ENCODE data around the gene PTPRJ. TPM values are rescaled to one million over a fixed set of nuclear protein-coding genes. Genes with fewer than 3 reads are reported as not detected.
"Not testable (repeated sequence)": the region's sequence is repeated elsewhere in the genome, so short reads cannot be mapped to it uniquely, and the experiment has no call there.

The PTPRJ gene
- total RNA-seq, 3 donors from 2014 or later = 14.6 to 15.7 (median 14.7) TPM

GRCh38 chr11:48020092-48020755, 39.9 kb downstream of the PTPRJ start:
- intact Hi-C loops (cut with DNase I; ENCODE audit: low total_unique reads) = no loop called here
- Histone ChIP-seq H3K4me1 (no peaks in the 10 kb centered on the region), H3K36me3 (no peaks in the 10 kb centered on the region), H3K9me3 (no peaks in the 10 kb centered on the region), H3K27ac (no peak overlapping the region), H3K27me3 (no peaks in the 10 kb centered on the region), H3K4me3 (no peak overlapping the region)
- TF ChIP-seq CTCF (IDR thresholded peaks at IDR 0.05) (no peak), POLR2AphosphoS5 (IDR thresholded peaks at IDR 0.05) (no peak), POLR2A (IDR thresholded peaks at IDR 0.05) (no peak)
- no peak for DNase-seq (ENCODE audit: low spot score in 2 of 2)

- H3K4me1 ChIP-seq; intact Hi-C loops (cut with DNase I; ENCODE audit: low total_unique reads); H3K27ac ChIP-seq; H3K27me3 ChIP-seq; H3K9me3 ChIP-seq; H3K36me3 ChIP-seq; H3K4me3 ChIP-seq; DNase-seq (ENCODE audit: low spot score in 2 of 2): not testable (repeated sequence)
Measured at GRCh38 chr11:48021201-48021820, 41.0 kb downstream of the PTPRJ start.

GRCh38 chr11:48022445-48022844, 42.1 kb downstream of the PTPRJ start:
- TF ChIP-seq CTCF (IDR thresholded peaks at IDR 0.05) = no peak
- H3K27ac ChIP-seq = no peak overlapping the region
- no peaks in the 10 kb centered on the region for H3K9me3 ChIP-seq
- no peak for DNase-seq (ENCODE audit: low spot score in 2 of 2)
- H3K27me3 ChIP-seq = no peaks in the 10 kb centered on the region
- H3K36me3 ChIP-seq = no peaks in the 10 kb centered on the region
- no peaks in the 10 kb centered on the region for H3K4me1 ChIP-seq
- H3K4me3 ChIP-seq = no peak overlapping the region
- intact Hi-C loops (cut with DNase I; ENCODE audit: low total_unique reads) = no loop called here

- H3K36me3 ChIP-seq; DNase-seq (ENCODE audit: low spot score in 2 of 2); H3K27me3 ChIP-seq; H3K4me1 ChIP-seq; H3K9me3 ChIP-seq; H3K27ac ChIP-seq; H3K4me3 ChIP-seq: not testable (repeated sequence)
- intact Hi-C loops (cut with DNase I; ENCODE audit: low total_unique reads) = loop anchor here (1.0 kb wide), 1 partner anchor 15 kb away; no protein-coding TSS in a partner anchor
Measured at GRCh38 chr11:48023608-48024007, 43.2 kb downstream of the PTPRJ start.

GRCh38 chr11:48024635-48025071, 44.3 kb downstream of the PTPRJ start:
- Histone ChIP-seq H3K36me3 (no peaks in the 10 kb centered on the region), H3K4me3 (no peak overlapping the region), H3K27me3 (no peaks in the 10 kb centered on the region), H3K4me1 (no peaks in the 10 kb centered on the region), H3K9me3 (no peaks in the 10 kb centered on the region), H3K27ac (peak overlapping the region in 1 of 2 donors; percentile 48)
- intact Hi-C loops (cut with DNase I; ENCODE audit: low total_unique reads) = no loop called here
- DNase-seq (ENCODE audit: low spot score in 2 of 2) = no peak
- TF ChIP-seq POLR2AphosphoS5 (IDR thresholded peaks at IDR 0.05) (no peak), POLR2A (IDR thresholded peaks at IDR 0.05) (no peak), CTCF (IDR thresholded peaks at IDR 0.05) (no peak)

GRCh38 chr11:48025293-48025983, 45.1 kb downstream of the PTPRJ start:
- Histone ChIP-seq H3K27ac (peak overlapping the region in 1 of 2 donors; percentile 48), H3K36me3 (no peaks in the 10 kb centered on the region), H3K4me3 (no peak overlapping the region), H3K9me3 (no peaks in the 10 kb centered on the region), H3K27me3 (no peaks in the 10 kb centered on the region), H3K4me1 (no peaks in the 10 kb centered on the region)
- no peak for DNase-seq (ENCODE audit: low spot score in 2 of 2)
- intact Hi-C loops (cut with DNase I; ENCODE audit: low total_unique reads) = no loop called here
- TF ChIP-seq POLR2A (IDR thresholded peaks at IDR 0.05) (no peak), POLR2AphosphoS5 (IDR thresholded peaks at IDR 0.05) (no peak), CTCF (IDR thresholded peaks at IDR 0.05) (no peak)

Measured in breast epithelium (tissue), 4 donors.